GM12873 (cell line): ENCODE data around the gene RGS7.

Source experiments
- CTCF ChIP-seq: IDR thresholded peaks from 2 replicates; pipeline ENCODE4 v1.5.1; 2012; ENCODE audit warnings: low read depth, mild to moderate bottlenecking, moderate library complexity, low read length, control low read depth; ENCODE audit not compliant: insufficient read depth; ENCODE audit errors: missing control alignments

The RGS7 gene

GRCh38 chr1:241157435-241157834 is 199.6 kb downstream of the RGS7 start:
- TF ChIP-seq CTCF = no peak

- TF ChIP-seq CTCF = no peak
Measured at GRCh38 chr1:241156231-241156965, 200.6 kb downstream of the RGS7 start.

- TF ChIP-seq CTCF = no peak
Measured at GRCh38 chr1:241145881-241146280, 211.1 kb downstream of the RGS7 start.

- TF ChIP-seq CTCF = no peak
Measured at GRCh38 chr1:241143765-241144442, 213.1 kb downstream of the RGS7 start.

- TF ChIP-seq CTCF = no peak
Measured at GRCh38 chr1:241142493-241142892, 214.5 kb downstream of the RGS7 start.

- no peak for TF ChIP-seq CTCF
Measured at GRCh38 chr1:241140670-241141069, 216.3 kb downstream of the RGS7 start.

GRCh38 chr1:241139047-241139446 is 218.0 kb downstream of the RGS7 start:
- no peak for TF ChIP-seq CTCF
